ENCODE results near the gene SOX18.

The SOX18 gene

DNA sequence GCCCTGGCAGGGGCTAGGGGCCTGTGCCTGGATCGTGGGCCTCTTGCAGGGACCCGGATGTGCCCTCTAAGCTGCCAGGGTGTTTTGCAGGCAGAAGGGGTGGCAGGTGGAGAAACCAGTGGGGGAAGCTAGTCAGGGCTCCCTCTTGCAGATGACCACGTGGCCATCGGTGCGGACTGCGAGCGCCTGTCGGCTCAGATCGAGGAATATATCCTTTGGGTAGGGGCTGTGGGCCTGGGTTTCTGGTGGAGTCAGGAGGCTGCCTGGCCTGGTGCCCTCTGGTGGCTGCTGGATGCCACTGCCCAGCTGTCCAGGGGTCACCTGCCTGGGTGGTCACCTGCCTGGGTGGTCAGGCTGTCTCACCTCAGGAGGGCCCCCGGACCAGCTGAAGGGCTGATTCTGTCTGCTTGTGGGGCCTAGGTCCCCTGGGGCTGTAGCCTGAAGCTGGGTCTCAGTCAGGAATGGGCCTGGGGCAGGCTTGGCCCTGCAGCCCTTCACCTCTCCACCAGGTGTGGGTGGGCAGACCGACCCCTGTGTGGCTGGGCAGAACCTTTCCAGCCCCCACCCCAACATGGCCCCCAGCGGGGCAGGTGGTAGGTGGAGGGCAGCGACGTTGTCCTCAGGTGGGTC lies 20.3 kb upstream of the SOX18 start:
- Mint-ChIP-seq H3K4me1 (peaks cover 25% of the 10 kb centered on the region), H3K4me3 (no peak overlapping the region), H3K27ac (ENCODE audit: low read depth) (no peak overlapping the region), H3K27me3 (no peaks in the 10 kb centered on the region), H3K36me3 (ENCODE audit: insufficient read depth) (peaks cover 14% of the 10 kb centered on the region), H3K9me3 (no peaks in the 10 kb centered on the region)
- ATAC-seq (replicated peaks; ENCODE audit: extremely low read depth, poor library complexity, severe bottlenecking) (no peak), DNase-seq (ENCODE audit: low spot score in 2 of 2) (no peak)

DNA sequence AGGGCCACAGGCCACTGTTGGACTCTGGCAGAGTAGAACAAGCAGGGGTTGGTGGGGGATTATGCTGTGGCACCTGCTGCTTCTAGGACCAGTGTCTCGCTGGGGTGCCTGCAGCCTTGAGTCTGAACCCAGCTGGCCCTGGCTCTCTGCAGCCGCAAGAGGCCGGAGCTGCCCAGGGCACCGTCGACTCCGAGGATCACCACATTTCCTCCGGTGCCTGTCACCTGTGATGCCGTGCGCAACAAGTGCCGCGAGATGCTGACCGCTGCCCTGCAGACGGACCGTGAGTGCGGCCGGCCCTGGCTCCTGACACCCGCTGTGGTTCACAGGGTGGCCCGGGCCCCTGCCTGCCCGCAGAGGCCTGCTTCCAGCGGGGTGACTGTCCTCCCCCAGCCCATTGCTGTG lies 19.8 kb upstream of the SOX18 start:
- peaks cover 11% of the 10 kb centered on the region for H3K36me3 Mint-ChIP-seq (ENCODE audit: insufficient read depth)
- ATAC-seq (replicated peaks; ENCODE audit: extremely low read depth, poor library complexity, severe bottlenecking), result no peak
- H3K9me3 Mint-ChIP-seq, result no peaks in the 10 kb centered on the region
- no peak for DNase-seq (ENCODE audit: low spot score in 2 of 2)
- H3K27me3 Mint-ChIP-seq, result no peaks in the 10 kb centered on the region
- H3K4me3 Mint-ChIP-seq, result no peak overlapping the region
- peaks cover 25% of the 10 kb centered on the region for H3K4me1 Mint-ChIP-seq
- H3K27ac Mint-ChIP-seq (ENCODE audit: low read depth), result no peak overlapping the region

DNA sequence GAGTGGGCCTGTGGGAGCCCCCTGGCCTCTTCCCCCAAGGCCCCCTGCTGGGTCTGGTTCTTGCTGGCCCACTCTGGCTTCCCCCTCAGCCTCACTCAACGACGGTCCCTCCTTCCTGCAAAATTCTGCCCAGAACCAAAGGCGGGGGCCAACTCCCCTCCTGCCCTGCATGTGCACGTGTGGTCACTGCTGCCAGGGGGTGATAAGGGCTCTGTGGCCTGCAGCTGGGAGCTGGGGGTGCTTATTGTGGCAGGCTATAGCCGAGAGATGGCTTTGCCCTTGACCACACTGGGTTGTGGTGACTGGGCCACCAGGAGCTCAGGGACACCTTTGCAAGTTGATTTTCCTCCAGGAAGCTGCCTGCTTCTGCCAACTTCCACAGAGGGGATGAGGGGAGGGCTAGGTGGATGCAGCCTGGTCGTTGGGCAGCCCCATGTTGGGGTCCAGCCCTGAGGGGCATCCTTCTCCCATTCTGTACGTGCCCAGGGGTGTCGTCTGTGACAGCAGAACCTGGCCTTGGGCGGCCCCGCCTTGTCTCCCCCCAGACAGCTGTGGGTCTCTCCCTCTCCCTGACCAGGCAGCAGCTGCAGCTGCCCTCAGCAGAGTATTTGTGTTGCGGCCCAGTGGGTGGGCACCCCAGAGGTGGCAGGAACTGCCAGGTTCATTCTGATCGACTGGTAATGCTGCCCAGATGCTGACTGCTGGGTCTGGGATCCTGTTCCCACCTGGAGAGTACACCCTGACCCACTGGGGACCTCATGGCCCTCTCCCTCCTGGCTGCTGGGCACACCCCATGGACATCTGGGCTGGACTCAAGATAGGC lies 19.2 kb upstream of the SOX18 start:
- no peaks in the 10 kb centered on the region for H3K27me3 Mint-ChIP-seq
- H3K27ac Mint-ChIP-seq (ENCODE audit: low read depth), result no peak overlapping the region
- H3K4me3 Mint-ChIP-seq, result no peak overlapping the region
- DNase-seq (ENCODE audit: low spot score in 2 of 2), result no peak
- no peaks in the 10 kb centered on the region for H3K9me3 Mint-ChIP-seq
- H3K36me3 Mint-ChIP-seq (ENCODE audit: insufficient read depth), result peaks cover 10% of the 10 kb centered on the region
- H3K4me1 Mint-ChIP-seq, result peaks cover 31% of the 10 kb centered on the region
- ATAC-seq (replicated peaks; ENCODE audit: extremely low read depth, poor library complexity, severe bottlenecking), result no peak

DNA sequence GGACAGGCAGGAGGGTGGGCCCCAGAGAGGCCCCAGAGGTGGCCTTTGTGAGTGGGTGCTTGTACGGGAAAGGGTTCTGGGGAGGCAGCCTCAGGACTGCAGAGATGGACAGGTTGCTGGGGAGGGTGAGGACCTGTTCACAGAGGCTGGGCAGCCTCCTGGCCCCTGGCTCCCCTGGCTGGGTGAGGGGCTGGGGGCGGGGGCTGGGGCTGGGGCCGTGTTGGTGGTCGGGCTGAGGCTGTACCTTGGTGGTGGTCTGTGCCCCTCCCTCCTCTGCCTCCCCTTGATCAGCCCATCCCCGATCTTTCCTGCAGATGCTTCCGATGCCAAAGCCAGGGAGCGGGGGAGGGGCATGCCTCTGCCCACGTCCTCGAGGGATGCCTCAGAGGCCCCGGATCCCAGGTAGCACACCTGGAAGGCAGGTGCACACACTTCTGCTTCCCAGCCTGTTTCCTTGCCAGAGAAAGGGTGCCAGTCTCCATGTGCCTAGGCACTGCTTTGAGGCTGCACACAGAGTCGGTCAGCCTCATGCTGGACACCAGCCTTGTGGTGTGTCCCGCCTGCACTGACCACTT lies 18.4 kb upstream of the SOX18 start:
- H3K36me3 Mint-ChIP-seq (ENCODE audit: insufficient read depth), result peaks cover 10% of the 10 kb centered on the region
- H3K4me1 Mint-ChIP-seq, result peaks cover 32% of the 10 kb centered on the region
- no peak overlapping the region for H3K4me3 Mint-ChIP-seq

DNA sequence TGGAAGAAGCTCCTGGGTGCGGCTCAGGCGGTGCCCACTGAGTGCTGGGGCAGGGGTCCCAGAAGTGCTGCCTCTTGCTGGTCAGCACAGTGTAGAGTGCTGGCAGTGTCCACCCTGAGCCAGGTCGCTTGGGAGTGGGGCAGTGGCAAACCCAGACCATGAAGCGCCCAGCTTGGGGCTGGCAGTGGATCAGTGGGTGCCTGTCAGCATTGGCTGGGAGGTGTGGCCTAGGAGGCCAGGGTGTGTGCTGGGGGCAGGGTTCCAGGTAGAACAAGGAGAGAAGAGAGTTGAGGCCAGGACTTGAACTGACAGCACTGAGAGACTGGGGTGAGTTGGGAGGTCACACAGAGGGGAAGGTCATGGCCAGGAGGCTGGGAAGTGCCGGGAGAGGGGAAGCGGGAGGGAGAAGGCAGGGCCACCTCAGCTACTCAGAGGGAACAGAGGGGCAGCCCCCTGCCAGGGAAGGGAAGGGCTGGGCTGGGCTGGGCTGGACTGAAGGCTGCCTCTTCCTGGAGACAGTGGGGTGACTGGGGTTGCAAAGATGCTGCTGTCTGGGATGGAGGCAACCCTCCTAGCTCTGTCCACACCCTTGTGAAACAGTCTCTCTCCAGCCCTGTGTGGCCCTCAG lies 17.7 kb upstream of the SOX18 start:
- Mint-ChIP-seq H3K27me3 (no peaks in the 10 kb centered on the region), H3K27ac (ENCODE audit: low read depth) (no peak overlapping the region), H3K4me1 (peaks cover 32% of the 10 kb centered on the region), H3K9me3 (no peaks in the 10 kb centered on the region), H3K36me3 (ENCODE audit: insufficient read depth) (peaks cover 11% of the 10 kb centered on the region), H3K4me3 (no peak overlapping the region)
- ATAC-seq (replicated peaks; ENCODE audit: extremely low read depth, poor library complexity, severe bottlenecking) (no peak), DNase-seq (ENCODE audit: low spot score in 2 of 2) (no peak)

More for the DNA sequence above, 18.4 kb upstream of the SOX18 start:
- H3K27me3 Mint-ChIP-seq, result no peaks in the 10 kb centered on the region
- no peak overlapping the region for H3K27ac Mint-ChIP-seq (ENCODE audit: low read depth)
- no peak for DNase-seq (ENCODE audit: low spot score in 2 of 2)
- H3K9me3 Mint-ChIP-seq, result no peaks in the 10 kb centered on the region
- ATAC-seq (replicated peaks; ENCODE audit: extremely low read depth, poor library complexity, severe bottlenecking), result no peak

DNA sequence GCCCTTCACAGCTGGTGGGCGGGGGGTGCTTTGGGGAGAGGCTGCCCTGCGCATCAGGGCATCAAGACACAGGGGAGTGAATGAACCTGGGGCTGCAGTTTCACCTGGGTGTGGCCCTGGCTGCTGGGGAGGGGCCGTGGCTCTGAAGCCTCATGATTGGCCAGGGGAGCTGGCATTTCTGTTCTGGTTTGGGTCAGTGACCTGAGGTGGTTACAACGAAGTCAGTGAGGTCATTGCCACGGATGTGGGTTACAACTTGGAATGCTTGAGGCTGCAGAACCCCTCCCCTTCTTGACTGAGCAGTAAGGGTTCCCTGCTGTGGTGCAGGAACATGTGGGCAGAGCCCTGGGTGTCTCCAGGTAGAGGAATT lies 16.5 kb upstream of the SOX18 start:
- Mint-ChIP-seq H3K27me3 (no peaks in the 10 kb centered on the region), H3K27ac (ENCODE audit: low read depth) (peak overlapping the region; percentile 51), H3K36me3 (ENCODE audit: insufficient read depth) (peaks cover 11% of the 10 kb centered on the region), H3K4me3 (peak overlapping the region; percentile 45), H3K4me1 (peaks cover 32% of the 10 kb centered on the region), H3K9me3 (no peaks in the 10 kb centered on the region)
- ATAC-seq (replicated peaks; ENCODE audit: extremely low read depth, poor library complexity, severe bottlenecking) (peak; percentile 57), DNase-seq (ENCODE audit: low spot score in 2 of 2) (peak; percentile 36 to 51)

DNA sequence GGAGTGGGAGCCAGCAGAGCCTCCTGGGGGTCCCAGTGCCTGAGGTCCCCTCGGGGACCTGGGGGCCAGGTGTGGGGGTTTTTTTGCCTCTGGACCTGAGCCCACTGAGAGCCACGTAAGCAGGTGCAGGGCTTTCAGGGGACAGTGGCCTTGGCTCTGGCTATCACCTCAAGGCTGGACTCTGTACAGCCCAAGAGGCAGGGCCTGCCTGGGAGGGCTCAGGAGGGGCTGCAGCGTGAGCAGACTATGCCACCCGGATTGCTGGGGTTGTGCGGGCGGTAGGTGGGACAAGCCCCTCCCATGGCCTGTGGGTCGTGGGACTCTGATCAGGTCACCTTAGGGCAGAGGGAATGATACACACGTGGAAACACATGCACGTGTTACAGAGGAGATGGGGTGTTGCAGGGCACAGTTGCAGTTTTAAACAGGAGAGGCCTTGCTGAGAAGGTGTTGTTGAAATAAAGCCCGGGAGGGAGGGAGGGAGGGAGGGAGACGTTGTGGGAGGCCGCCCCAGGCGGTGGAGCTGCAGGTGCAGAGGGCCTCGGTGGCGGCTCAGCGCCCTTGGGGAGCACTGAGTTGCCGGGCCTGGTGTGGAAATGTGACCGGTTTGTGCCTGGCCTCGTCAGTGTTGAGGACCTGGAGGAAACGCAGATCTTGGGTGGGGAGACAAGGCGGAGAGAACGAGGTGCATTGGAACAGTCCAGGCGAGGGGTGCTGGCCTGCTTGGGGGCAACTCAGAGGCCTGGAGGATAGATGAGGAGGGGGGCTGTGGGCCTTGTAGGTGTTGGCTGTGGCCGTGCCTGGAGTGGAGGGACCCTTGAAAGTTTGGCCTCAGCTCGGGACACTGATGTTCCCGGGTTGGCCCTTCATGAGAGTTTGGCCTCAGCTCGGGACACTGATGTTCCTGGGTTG lies 15.9 kb upstream of the SOX18 start:
- Mint-ChIP-seq H3K36me3 (ENCODE audit: insufficient read depth) (peaks cover 11% of the 10 kb centered on the region), H3K9me3 (no peaks in the 10 kb centered on the region), H3K4me1 (peaks cover 32% of the 10 kb centered on the region), H3K27ac (ENCODE audit: low read depth) (peak overlapping the region; percentile 51), H3K4me3 (peak overlapping the region; percentile 45), H3K27me3 (no peaks in the 10 kb centered on the region)
- ATAC-seq (replicated peaks; ENCODE audit: extremely low read depth, poor library complexity, severe bottlenecking) (no peak), DNase-seq (ENCODE audit: low spot score in 2 of 2) (no peak)

DNA sequence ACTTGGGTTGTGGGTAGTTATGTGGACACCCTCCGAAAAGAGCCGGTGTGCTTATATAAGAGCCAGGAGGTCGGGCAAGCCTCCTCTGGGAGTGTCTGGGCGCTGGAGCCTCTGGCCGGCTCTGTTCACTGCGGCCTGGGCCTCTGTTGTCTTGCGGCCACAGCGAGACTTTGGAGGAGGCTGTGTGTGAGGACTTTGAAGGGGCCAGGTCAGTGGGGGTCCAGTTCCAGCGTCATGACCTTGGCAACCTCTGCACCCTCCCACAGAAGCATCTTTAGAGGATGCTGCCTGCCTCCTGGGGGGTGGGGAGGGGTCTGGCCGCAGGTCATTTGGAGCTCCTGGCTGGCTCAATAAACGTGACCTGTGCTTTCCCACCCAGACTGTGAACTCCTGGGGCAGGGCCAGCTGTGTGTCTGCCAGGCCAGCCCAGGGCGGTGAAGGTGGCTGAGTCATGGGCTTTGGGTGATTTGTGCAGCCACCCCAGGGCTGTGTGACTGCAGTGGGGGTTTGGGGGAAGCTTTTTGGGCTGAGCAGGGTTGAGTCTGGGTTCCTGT lies 14.8 kb upstream of the SOX18 start:
- ATAC-seq (replicated peaks; ENCODE audit: extremely low read depth, poor library complexity, severe bottlenecking), result no peak
- H3K4me1 Mint-ChIP-seq, result peaks cover 36% of the 10 kb centered on the region
- H3K4me3 Mint-ChIP-seq, result peak overlapping the region; percentile 84
- H3K27ac Mint-ChIP-seq (ENCODE audit: low read depth), result peak overlapping the region; percentile 17
- H3K27me3 Mint-ChIP-seq, result no peaks in the 10 kb centered on the region
- H3K9me3 Mint-ChIP-seq, result no peaks in the 10 kb centered on the region
- H3K36me3 Mint-ChIP-seq (ENCODE audit: insufficient read depth), result peaks cover 11% of the 10 kb centered on the region
- no peak for DNase-seq (ENCODE audit: low spot score in 2 of 2)

DNA sequence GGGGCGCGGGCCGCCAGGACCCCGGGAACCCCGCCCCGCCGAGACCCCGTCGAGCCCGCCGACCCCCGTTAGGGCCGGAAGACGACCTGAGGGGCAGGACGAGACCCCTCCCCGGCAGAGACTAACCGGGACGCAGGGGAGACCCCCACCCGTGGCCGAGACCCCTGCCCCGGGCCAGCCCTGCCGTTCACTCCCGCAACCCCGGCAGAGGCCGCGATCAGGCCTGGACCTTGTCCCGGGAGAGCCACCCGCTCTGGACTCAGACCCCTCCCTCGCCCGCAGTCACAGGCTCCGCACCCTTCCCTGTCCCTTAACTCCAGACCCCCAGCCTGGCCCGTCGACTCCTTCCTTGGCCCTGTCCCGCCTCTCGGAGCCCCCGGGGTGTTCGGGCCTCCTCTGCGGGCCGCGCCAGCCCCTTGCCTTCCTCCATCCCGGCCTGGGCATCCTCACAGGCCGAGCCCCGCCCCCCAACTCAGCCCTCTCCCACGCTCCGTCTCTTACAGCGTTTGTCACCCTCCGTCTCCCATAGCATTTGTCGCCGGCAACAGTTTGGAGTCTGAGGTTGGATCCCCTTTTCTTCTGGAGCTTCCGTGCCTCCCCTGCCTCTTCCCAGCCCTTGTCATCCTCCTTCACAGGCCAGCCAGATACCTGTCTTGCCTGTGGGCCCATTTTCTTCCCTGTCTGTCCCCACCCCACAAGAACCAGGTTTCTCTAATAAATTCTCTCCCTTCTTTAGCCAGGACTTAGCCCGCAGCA lies 14.1 kb upstream of the SOX18 start:
- DNase-seq (ENCODE audit: low spot score in 2 of 2) (no peak), ATAC-seq (replicated peaks; ENCODE audit: extremely low read depth, poor library complexity, severe bottlenecking) (no peak)
- Mint-ChIP-seq H3K27ac (ENCODE audit: low read depth) (peak overlapping the region; percentile 17), H3K4me1 (peaks cover 38% of the 10 kb centered on the region), H3K36me3 (ENCODE audit: insufficient read depth) (peaks cover 8% of the 10 kb centered on the region), H3K27me3 (no peaks in the 10 kb centered on the region), H3K4me3 (peak overlapping the region; percentile 84), H3K9me3 (no peaks in the 10 kb centered on the region)

DNA sequence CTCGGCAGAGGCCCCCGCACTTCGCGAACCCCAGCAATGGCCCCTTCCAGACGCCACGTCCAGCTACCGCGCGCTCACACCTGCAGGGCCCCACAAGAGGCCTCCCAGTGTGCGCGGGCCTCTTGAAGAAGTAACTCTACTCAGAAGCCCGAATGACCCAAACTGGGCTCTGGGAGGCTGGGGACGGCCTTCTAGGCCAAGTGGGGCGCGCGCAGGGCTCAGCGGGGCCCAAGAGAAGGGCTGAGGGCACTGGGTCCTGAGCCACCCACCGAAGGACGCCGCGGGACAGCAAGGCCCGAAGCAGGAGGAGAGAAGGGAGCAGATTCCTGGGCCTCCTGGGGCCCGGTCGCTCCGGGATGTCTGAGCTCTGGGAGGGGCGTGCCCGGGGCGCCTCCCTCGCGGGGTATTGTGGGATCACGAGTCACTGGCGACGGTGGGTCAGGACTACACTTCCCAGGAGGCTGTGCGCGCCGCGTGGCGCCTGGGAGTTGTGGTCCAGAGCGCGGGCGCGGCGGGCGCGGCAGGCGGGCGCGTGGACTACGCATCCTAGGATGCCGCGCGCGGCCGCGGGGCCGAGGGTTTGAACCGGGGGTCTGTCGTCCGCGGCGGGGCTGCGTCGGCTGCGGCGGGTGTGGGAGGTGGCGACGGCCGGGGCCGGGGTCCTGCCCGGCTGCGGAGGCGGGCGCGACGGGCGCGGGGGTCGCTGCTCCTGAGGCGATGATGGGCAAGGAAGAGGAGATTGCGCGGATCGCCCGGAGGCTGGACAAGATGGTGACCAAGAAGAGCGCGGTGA lies 13.4 kb upstream of the SOX18 start, which contains the start of gene TCEA2:
TCEA2 (plus strand) TSS at position 603 of the 793 bp plus-strand sequence; CDS start at position 718, 115 bp downstream.
- Mint-ChIP-seq H3K4me1 (peaks cover 43% of the 10 kb centered on the region), H3K9me3 (no peaks in the 10 kb centered on the region), H3K27me3 (no peaks in the 10 kb centered on the region), H3K27ac (ENCODE audit: low read depth) (peak within 1 kb of the TSS; percentile 19), H3K4me3 (peak within 1 kb of the TSS; percentile 84), H3K36me3 (ENCODE audit: insufficient read depth) (peaks cover 8% of the 10 kb centered on the region)
- peak; percentile 92 for ATAC-seq (replicated peaks; ENCODE audit: extremely low read depth, poor library complexity, severe bottlenecking)
- DNase-seq (ENCODE audit: low spot score in 2 of 2), result peak; percentile 82 to 85

DNA sequence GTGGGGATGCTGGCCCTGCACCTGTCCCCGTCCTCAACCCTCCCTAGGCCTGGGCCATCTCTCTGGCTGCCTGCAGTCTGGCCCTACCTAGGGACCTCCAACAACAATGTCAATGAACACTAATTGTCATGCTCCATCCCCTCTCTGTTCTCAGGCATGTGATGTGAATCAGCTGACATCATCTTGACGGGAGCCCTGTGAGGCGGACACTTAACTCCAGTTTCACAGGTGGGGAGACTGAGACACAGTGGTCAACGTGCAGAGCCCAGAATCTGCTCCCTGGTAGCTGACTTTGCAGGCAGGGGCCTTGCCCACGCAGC lies 12.8 kb upstream of the SOX18 start:
- Mint-ChIP-seq H3K27me3 (no peaks in the 10 kb centered on the region), H3K9me3 (no peaks in the 10 kb centered on the region), H3K36me3 (ENCODE audit: insufficient read depth) (peaks cover 8% of the 10 kb centered on the region), H3K4me3 (peak overlapping the region; percentile 84), H3K4me1 (peaks cover 41% of the 10 kb centered on the region), H3K27ac (ENCODE audit: low read depth) (no peak overlapping the region)
- DNase-seq (ENCODE audit: low spot score in 2 of 2) (no peak), ATAC-seq (replicated peaks; ENCODE audit: extremely low read depth, poor library complexity, severe bottlenecking) (no peak)

Measured in central memory CD8-positive, alpha-beta T cell (primary cell).